ENCODE results near the gene CLTC.

- TF ChIP-seq CTCF (IDR thresholded peaks at IDR 0.05 in 8 of 11, conservative IDR thresholded peaks at IDR 0.05 in 3 of 11) (no peak), POLR2A (IDR thresholded peaks at IDR 0.05) (no peak), POLR2AphosphoS5 (IDR thresholded peaks at IDR 0.05) (no peak)
Observed at GRCh38 chr17:59680314-59680713, 60.6 kb downstream of the CLTC start.

Data from spleen (tissue), 7 donors.